Adrenal gland (tissue), 12 donors: ENCODE results near the gene YWHAQ. TPM values are rescaled to one million over a fixed set of nuclear protein-coding genes. Genes with fewer than 3 reads are reported as not detected.
A peak's percentile ranks its signal among the peaks of the same experiment; 100 is the strongest.

Source experiments
- DNase-seq, 7 donors: peaks; one replicate each; pipeline ENCODE4 v3.0.0-alpha.2; 2019 to 2020
- H3K27ac ChIP-seq, 5 donors: fragments of 200-600 bp; sonication (generic) in 4 of 5; 1 replicate in 3 of 5; 2 replicates in 2 of 5; pipeline versions ENCODE4 v1.5.1 to v1.8.0; 2016 to 2020; ENCODE audit warnings: mild to moderate bottlenecking in 1 of 5
- H3K27me3 ChIP-seq: fragments of 200-600 bp; 2 replicates; pipeline ENCODE4 v1.8.0; 2021
- H3K36me3 ChIP-seq, 2 donors: fragments of 200-600 bp; replicated peaks in 1 of 2; 1 replicate in 1 of 2; 2 replicates in 1 of 2; pipeline versions ENCODE4 v1.5.1 to v1.8.0; 2018 to 2022
- H3K4me1 ChIP-seq, 2 donors: fragments of 200-600 bp; replicated peaks in 1 of 2; 1 replicate in 1 of 2; 2 replicates in 1 of 2; pipeline versions ENCODE4 v1.5.1 to v1.8.0; 2018 to 2021
- H3K4me3 ChIP-seq, 4 donors: fragments of 200-600 bp; sonication (generic) in 3 of 4; one replicate each; pipeline ENCODE4 v1.5.1; 2016 to 2018
- H3K9me3 ChIP-seq, 3 donors: fragments of 200-600 bp; sonication (generic) in 1 of 3; replicated peaks in 1 of 3; 1 replicate in 2 of 3; 2 replicates in 1 of 3; pipeline versions ENCODE4 v1.5.1 to v1.8.0; 2016 to 2021
- POLR2A ChIP-seq, 2 donors: fragments of 450-650 bp; IDR thresholded peaks; one replicate each; pipeline ENCODE4 v1.6.1; 2017; ENCODE audit warnings: antibody characterized with exemption in 2 of 2, mild to moderate bottlenecking in 2 of 2, moderate library complexity in 1 of 2
- WGBS, 4 donors: extraction: QIAGEN DNeasy Blood & Tissue Kit in 2 of 4; methylation state at CpG; one replicate each; pipeline versions ENCODE4 v1.1.5 to v1.1.7; 2013 to 2017; 5-methylcytosine and 5-hydroxymethylcytosine counted together
- intact Hi-C, 2 donors: fragments of 100-400 bp; cut with DNase I; formaldehyde crosslinking; loops; one replicate each; pipeline versions ENCODE4 v1.14.1 to v1.15.0; 2022 to 2023
- polyA plus RNA-seq, 3 donors: library from polyadenylated mRNA; stranded (reverse); fragments of 200-250 nt in 2 of 3; fragments of 350-450 nt in 1 of 3; fragmentation: Illumina TruSeq in 1 of 3; extraction: RNeasy Lipid Tissue Mini Kit (QIAGEN cat#74804) in 1 of 3; gene quantifications; one replicate each; pipeline ENCODE4 v1.2.3, GENCODE V29; 2013 to 2014
- total RNA-seq, 9 donors: library from RNA; depleted of rRNA in 4 of 9; stranded (reverse); fragments of >200 nt in 4 of 9; fragments of 120-200 nt in 1 of 9; fragmentation: NEBNext Ultra II Directional in 1 of 9; extraction: Animal tissue kit (Norgen Biotek cat#: 25700) in 1 of 9; gene quantifications; one replicate each; pipeline versions ENCODE4 v1.1.0 to v1.2.4, GENCODE V29; 2013 to 2023
- TF ChIP-seq, protein P1 (sequence below), 6 experiments: fragments of 450-650 bp in 4 of 6; fragments of 200-600 bp in 2 of 6; sonication (generic) in 1 of 6; IDR thresholded peaks; 1 replicate in 5 of 6; 2 replicates in 1 of 6; pipeline versions ENCODE4 v1.5.1 to v1.8.0; 2016 to 2021; ENCODE audit warnings: antibody characterized with exemption in 6 of 6, mild to moderate bottlenecking in 2 of 6, moderate library complexity in 1 of 6
- donor health status: healthy with polysubstance abuse.
- donor health status: Bipolar disorder and iron deficiency.
- donor health status: DM: yes; HTN: yes; CAD: no.
- donor health status: DM: no; HTN: no; CAD: no.
- donor health status: DM: no; HTN: no; CAD: no.
- donor health status: DM: yes; HTN: yes; CAD: no.

Gene YWHAQ
- total and polyA plus RNA-seq, 12 donors = 74.1 to 477 (median 241) TPM

- H3K4me3 ChIP-seq = no peak overlapping the region
- peaks cover 8 to 12% of the 10 kb centered on the region in 2 donors for H3K4me1 ChIP-seq
- no peaks in the 10 kb centered on the region for H3K27me3 ChIP-seq
- intact Hi-C loops = loop anchor here in 1 of 2 donors (5.0 kb wide), 1 partner anchor 127 kb away; no protein-coding TSS in a partner anchor
- peak in 1 of 7 donors; percentile 37 for DNase-seq
- H3K36me3 ChIP-seq = no peaks in the 10 kb centered on the region
- TF ChIP-seq, protein P1, sequence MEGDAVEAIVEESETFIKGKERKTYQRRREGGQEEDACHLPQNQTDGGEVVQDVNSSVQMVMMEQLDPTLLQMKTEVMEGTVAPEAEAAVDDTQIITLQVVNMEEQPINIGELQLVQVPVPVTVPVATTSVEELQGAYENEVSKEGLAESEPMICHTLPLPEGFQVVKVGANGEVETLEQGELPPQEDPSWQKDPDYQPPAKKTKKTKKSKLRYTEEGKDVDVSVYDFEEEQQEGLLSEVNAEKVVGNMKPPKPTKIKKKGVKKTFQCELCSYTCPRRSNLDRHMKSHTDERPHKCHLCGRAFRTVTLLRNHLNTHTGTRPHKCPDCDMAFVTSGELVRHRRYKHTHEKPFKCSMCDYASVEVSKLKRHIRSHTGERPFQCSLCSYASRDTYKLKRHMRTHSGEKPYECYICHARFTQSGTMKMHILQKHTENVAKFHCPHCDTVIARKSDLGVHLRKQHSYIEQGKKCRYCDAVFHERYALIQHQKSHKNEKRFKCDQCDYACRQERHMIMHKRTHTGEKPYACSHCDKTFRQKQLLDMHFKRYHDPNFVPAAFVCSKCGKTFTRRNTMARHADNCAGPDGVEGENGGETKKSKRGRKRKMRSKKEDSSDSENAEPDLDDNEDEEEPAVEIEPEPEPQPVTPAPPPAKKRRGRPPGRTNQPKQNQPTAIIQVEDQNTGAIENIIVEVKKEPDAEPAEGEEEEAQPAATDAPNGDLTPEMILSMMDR (IDR thresholded peaks at IDR 0.05) = no peak
- no peak for TF ChIP-seq POLR2A (IDR thresholded peaks at IDR 0.05)
- peak overlapping the region in 1 of 5 donors; percentile 11 for H3K27ac ChIP-seq
- WGBS, 4 donors = 83 to 90% (median 89%) methylated on average over 7 to 11 of the region's 11 CpGs
- H3K9me3 ChIP-seq = no peaks in the 10 kb centered on the region
Measured at GRCh38 chr2:9639740-9640343, 9.0 kb upstream of the YWHAQ start.

DNA sequence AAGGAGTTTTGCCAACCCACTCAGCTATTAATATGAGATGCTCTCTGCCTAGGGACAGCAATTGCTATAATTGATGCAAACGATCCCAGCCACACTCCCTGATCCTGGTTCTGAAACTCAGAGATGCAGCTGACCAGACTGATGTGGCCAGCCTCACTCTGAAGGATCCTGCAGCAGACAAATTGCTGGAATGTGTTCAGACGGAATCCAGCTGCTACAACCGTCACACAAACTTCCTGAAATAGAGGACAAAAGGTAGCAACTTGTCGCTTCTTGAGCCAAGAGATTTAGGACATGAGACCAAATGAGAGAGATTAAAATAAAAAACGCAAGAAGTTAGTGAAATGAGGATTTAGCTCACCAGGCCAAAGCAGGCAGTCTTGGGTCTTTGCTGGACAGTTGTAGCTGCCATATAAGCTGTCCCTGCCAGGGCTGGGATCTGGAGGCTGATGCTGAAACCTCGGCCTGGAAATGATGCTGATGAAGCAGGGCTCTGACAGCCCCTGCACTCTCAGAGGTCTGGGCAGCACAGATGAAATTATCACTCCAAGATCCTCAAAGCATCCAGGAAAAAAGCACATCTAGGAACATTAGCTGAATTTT lies 8.3 kb upstream of the YWHAQ start:
- intact Hi-C loops = loop anchor here in 1 of 2 donors (5.0 kb wide), 1 partner anchor 128 kb away; no protein-coding TSS in a partner anchor
- 57 to 66% (median 60%) methylated on average over 6 of the region's 6 CpGs for WGBS, 4 donors
- Histone ChIP-seq H3K27me3 (no peaks in the 10 kb centered on the region), H3K27ac (peak overlapping the region in 2 of 5 donors; percentile 59 to 60), H3K36me3 (no peaks in the 10 kb centered on the region), H3K9me3 (no peaks in the 10 kb centered on the region), H3K4me3 (no peak overlapping the region), H3K4me1 (peaks cover 8 to 12% of the 10 kb centered on the region in 2 donors)
- no peak for TF ChIP-seq POLR2A (IDR thresholded peaks at IDR 0.05)
- TF ChIP-seq, protein P1 (IDR thresholded peaks at IDR 0.05) = no peak
- DNase-seq = peak in 1 of 7 donors; percentile 59

DNA sequence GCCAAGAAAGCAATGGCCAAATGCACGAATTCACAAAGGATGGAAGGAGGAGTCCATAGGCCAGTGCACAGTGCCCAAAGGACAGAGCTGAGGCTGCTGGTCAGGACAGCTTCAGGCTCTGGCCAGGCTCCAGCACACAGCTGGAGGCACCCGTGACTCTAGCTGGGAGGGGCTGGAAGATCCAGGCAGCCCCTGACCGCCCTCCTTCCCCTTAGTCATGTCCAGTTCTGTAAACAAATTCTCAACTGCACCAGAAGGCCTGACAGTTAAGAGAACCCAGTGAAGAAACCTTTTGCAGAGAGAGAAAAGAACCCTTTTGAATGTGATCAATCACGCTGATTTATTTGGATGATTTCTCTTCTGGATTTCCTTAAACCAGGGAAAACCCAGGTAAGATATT lies 7.7 kb upstream of the YWHAQ start:
- Histone ChIP-seq H3K36me3 (no peaks in the 10 kb centered on the region), H3K4me1 (peaks cover 8 to 12% of the 10 kb centered on the region in 2 donors), H3K27me3 (no peaks in the 10 kb centered on the region), H3K27ac (peak overlapping the region in 2 of 5 donors; percentile 59 to 60), H3K9me3 (no peaks in the 10 kb centered on the region), H3K4me3 (no peak overlapping the region)
- 27 to 36% (median 32%) methylated on average over 3 to 4 of the region's 4 CpGs for WGBS, 4 donors
- intact Hi-C loops = loop anchor here in 1 of 2 donors (5.0 kb wide), 1 partner anchor 129 kb away; no protein-coding TSS in a partner anchor
- DNase-seq = peak; percentile 70 to 94 (median 90)
- TF ChIP-seq, protein P1 (IDR thresholded peaks at IDR 0.05) = no peak
- TF ChIP-seq POLR2A (IDR thresholded peaks at IDR 0.05) = peak in 1 of 2 donors; percentile 35

DNA sequence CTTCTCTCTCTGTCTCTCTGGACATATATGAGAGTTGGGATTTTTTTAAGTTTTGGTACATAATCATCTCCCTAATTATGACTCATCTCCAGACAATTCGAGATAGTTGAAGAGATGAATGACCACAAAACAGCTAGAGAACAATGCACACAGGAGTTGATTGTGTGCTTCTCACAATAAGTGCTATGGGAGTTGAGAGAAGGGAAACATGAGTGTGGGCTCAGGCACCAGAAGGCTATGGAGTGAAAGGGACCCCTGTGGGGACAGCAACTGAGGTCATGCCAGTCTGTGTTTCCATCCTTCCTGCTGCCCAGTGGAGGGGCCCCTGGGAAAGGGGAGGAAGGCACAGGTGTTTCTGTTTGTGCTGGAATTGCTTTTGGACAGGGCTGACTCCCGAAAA lies 6.5 kb upstream of the YWHAQ start:
- WGBS, 4 donors = 45 to 74% (median 66%) methylated on average over 2 of the region's 2 CpGs
- H3K4me3 ChIP-seq = no peak overlapping the region
- peaks cover 8 to 12% of the 10 kb centered on the region in 2 donors for H3K4me1 ChIP-seq
- DNase-seq = no peak
- H3K36me3 ChIP-seq = no peaks in the 10 kb centered on the region
- TF ChIP-seq, protein P1 (IDR thresholded peaks at IDR 0.05) = no peak
- no peak for TF ChIP-seq POLR2A (IDR thresholded peaks at IDR 0.05)
- peak overlapping the region in 1 of 5 donors; percentile 59 for H3K27ac ChIP-seq
- H3K27me3 ChIP-seq = no peaks in the 10 kb centered on the region
- intact Hi-C loops = loop anchor here in 1 of 2 donors (5.0 kb wide), 1 partner anchor 130 kb away; no protein-coding TSS in a partner anchor
- no peaks in the 10 kb centered on the region for H3K9me3 ChIP-seq
